Stimulated activated CD8-positive, alpha-beta memory T cell treated with anti-CD3 and anti-CD28 coated beads, Interleukin-7, amount 100 ng/mL, for 24 hours (primary cell): Measurements from ENCODE around the gene C7orf33.
"Not testable (repeated sequence)": the region's sequence is repeated elsewhere in the genome, so short reads cannot be mapped to it uniquely, and the experiment has no call there.

Experiments used
- DNase-seq: peaks from one replicate; pipeline ENCODE4 v3.0.0-alpha.2; 2020; ENCODE audit warnings: low read depth

Gene C7orf33

GRCh38 chr7:148580446-148580845 is 10.1 kb upstream of the C7orf33 start:
- no peak for DNase-seq

DNA sequence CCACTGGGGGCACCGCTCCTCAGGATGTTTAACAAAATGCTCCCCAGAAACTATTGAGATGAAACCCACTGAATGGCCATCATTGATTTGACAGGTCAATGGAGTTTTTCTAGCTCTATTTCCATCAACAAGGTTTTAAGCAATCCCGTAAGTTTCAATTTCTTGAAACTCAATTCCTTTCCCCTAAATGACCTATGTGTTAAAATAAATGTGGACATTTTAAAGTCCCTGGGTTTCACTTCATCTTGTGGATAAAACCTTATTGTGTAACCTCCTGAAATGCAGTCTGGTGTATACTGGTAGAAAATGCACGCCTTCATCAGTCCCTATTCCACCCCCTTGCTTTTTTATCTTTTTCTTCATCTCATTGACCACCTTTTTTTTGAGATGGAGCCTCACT is 8.9 kb upstream of the C7orf33 start:
- DNase-seq = no peak

GRCh38 chr7:148584154-148584827 is 6.3 kb upstream of the C7orf33 start:
- no peak for DNase-seq

DNA sequence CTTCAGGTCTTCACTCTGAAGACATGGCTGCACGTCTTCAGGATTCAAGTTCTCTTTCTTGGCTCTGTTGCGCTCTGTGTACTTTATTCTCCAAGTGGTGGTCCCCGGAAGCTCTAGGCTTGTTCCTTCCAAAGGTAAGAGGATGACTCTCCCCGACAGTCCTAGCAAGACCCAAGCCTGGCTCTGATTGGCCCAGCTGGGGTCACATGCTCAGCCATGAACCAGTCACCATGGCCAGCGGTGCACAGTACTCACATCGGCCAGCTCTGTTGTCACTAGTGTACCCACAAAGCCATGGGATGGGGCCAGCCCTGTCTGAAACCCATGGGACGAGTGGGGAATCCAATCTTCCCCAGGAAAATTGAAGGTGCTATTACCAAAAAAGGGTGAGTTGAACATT is 5.2 kb upstream of the C7orf33 start:
- no peak for DNase-seq

- no peak for DNase-seq
Observed at GRCh38 chr7:148587076-148587475, 3.5 kb upstream of the C7orf33 start.

DNA sequence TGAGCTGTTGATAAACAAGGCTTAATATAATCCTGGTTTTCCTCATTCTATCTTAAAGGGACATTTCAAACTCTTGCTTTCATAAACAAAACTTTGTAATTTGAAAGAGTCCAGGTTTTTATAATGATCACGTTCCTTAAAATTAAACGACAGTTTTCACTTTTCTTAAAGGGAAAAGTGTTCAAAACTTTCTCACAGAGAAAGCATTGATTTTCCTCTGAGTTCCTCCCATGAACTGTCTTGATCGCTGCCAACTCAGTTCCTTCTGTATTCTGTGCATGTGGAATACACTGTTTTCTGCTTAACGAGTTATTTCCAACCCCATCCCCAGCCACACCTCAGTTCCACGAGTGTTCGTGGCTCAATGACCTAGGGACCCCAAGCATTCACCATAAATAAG is 2.4 kb upstream of the C7orf33 start:
- no peak for DNase-seq

DNA sequence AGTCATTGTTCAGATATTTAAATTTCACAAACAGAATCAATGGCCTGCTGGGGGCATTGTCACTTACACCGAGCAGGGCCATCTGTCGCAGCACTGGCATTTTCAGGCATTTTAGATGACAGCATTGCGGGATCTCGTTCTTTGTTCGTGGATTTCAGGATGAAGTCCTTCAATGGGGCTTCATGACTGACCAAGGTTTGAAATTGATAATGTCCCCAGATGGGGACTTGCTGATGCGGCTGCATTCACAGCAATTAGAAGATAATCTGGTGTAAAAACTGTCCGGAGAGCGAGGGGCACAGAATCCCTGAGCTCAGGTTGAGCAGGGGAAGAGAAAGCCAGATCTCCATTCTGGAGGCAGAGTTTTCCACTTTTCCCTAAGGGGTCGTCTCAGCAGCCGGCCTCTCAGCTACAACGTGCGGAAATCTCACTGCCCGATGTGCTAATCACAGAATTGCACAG is 1.9 kb upstream of the C7orf33 start:
- no peak for DNase-seq

DNA sequence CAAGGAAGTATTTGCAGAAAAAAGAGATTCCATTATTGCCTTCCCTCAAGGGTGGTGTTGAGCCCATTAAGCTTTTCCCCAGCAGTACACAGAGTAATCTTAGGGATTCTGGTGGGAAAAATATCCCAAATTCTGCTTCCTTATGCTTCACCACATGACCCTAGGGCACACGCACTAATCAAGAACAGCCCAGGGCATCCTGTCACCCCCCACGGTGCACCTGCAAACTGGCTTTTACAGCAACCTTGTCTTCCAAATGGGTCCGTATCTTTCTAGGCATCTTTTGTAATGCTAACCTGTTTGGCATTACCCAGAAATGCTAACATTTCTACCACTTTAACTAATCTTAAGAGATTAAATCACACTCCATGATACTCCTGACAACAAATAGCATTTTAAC is 926 bp upstream of the C7orf33 start:
- DNase-seq = no peak

- DNase-seq = not testable (repeated sequence)
Observed at GRCh38 chr7:148596354-148596753, 5.8 kb downstream of the C7orf33 start.

GRCh38 chr7:148598351-148598750 is 7.8 kb downstream of the C7orf33 start:
- no peak for DNase-seq

DNA sequence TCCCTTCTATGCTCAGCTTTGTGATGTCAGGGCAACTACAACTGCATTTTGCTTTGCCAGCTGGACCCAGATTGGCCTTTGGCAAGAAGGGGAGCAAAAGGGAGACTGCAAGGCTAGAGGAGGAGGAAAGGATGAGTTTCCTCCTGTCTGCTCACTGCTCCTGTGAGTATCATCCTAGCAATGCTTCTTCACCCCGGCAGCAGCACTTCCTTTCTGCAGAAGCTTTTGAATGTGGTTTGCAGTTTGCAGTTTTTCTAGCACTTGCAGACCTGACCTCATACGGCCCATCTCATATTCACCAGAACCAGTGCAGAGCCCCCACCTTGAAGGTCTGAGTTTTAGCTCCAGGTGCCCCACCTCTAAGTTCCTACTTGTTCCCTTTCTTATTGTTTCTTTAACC is 14.8 kb downstream of the C7orf33 start:
- no peak for DNase-seq

DNA sequence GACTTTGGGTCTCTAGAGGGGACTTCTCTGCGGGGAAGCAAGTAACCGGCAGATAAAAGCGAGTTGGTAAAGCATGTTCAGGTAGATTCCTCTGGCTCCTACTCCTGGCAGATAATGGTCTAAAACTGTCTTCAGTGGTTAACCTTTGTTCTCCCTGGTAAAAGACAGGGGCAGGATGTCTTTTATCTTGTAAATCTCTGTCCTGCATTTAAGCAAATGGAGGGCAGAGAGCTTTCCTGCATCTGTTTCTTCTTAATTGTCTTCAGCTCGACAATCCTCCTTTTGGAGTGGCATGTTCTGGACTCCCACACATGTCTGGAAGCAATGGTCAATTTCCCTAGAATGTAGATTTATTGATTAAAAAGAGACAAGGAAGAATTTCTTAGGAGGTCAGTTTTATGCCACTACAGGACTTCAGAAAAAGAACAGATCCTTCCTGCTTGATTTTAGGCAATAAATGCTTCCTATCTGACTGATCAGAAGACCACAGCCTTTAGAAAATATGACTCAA is 16.6 kb downstream of the C7orf33 start:
- no peak for DNase-seq

DNA sequence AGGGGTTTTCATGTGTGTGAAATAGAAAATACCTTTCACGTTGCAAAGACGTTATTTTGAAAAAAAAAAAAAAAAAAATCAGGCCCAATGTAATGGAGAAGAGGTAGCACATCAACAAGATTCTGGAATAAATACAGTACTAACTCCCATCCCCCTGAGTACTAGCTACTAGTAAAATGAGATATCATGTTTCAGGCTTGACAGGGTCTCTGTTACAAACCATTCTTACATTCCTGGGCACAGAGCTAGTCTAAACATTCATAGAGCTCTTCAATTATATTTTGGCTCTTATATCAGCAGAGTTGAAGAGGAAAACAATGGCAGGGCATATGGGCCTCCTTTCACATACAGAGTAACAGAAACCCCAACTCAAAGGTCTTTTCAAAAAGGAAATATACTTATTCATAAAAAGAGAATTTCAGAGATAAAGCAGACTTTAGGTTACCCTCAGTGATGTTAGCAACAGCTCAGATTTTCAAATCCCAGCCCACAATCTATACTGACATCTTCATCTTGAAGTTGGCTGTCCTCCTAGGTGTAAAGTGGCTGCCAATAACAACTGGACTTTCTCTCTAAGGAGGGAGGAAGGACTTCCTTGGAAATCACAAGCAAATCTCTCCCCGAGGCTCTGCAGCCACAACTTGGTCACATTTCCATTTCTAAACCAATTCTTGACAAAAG is 18.6 kb downstream of the C7orf33 start:
- no peak for DNase-seq

- DNase-seq = no peak
Observed at GRCh38 chr7:148611692-148612091, 21.1 kb downstream of the C7orf33 start.

- no peak for DNase-seq
Observed at GRCh38 chr7:148615085-148615730, 24.6 kb downstream of the C7orf33 start.

DNA sequence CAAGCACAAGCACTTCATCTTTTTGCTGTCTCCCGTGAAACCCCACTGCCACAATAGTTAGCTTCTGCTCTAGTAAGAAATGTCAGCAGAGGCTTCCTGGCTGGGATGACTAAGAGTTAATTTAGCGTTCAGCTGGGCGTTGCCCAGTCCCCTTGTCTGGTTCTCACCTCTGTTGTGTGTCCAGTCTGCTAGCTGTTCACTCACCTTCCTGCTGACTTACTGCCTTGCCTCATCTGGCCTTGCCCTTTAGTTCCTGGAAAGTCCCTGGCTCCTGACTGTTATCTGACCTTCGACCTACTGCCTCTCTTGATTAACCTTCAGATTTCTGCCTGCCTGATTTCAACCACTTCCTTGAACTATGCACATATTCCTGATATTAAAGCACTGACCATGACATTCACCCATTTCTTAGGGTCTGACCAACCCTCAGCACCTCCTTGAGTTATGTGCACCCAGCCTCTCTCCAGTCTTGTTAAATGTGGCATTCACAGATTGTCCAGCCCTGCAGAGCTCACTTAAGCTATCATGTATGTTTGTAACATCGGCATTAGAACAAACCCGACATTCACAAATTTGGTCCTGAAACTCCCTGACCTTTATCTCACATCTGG is 30.3 kb downstream of the C7orf33 start:
- no peak for DNase-seq

DNA sequence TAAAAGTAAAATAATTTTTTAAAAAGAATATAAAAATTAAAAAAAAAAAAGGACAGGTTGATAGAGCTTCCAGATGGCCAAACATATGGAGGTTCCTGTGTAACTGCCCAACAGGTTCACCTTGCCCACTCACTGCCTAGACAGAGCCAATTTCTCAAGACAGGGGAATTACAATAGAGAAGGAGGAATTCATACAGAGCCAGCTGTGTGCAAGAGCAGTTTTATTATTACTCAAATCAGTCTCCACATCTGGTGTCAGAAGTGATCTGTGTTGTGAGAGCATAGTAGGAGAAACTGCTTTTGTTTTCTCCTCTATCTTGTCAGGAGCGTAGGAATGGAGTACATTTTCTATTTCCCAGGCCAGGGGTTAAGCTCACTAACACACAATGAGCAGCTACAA is 31.0 kb downstream of the C7orf33 start:
- no peak for DNase-seq

DNA sequence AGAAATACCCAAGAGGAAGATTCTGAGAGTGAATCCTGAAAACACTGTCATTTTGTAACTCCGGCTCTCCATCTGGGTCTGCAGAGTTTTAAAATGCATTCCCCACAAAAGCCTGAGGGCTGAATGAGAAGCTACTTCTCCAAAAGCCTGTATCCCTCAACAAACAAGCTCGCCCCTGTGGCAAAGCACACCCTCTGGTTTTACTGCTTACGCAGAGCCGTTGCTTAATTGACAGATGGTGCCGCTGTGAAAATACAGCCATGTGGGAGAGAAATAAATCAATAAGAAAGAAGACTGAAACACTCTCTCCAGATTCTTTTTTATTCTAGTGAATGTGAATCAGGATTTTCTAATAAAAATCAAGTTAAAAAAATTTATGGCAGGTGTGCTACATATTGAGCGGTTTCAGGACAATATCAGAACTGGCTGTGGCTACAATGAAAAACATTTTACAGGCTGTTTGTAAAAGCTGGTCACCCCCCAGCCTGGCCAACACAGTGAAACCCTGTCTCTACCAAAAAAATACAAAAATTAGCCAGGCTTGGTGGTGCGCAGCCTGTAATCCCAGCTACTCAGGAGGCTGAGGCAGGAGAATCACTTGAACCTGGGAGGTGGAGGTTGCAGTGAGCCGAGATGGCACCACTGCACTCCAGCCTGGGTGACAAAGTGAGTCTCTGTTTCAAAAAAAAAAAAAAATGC is 32.5 kb downstream of the C7orf33 start:
- no peak for DNase-seq

- DNase-seq = no peak
Observed at GRCh38 chr7:148623586-148624282, 33.2 kb downstream of the C7orf33 start.

DNA sequence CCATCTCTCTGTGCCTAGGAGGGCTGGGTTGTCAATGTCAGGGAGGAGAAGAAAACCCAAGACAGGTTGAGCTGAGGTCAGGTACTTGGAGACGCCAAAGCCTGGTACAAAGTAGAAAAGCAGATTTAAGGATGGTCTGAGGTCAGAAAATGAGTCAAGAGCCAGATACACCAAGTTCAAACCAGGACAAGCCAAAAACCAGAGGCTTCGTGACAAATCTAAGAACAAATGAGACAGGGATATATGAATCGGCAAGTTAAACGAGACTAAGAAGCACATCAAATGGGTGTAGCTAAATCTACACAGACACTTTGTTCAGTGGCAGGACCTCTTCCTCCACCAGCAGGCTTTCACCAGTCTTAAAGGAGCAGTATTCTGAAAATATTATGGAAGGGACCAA is 34.2 kb downstream of the C7orf33 start:
- DNase-seq = no peak

- DNase-seq = no peak
Observed at GRCh38 chr7:148625342-148625741, 34.8 kb downstream of the C7orf33 start.
